ENCODE data around the gene MRPL28. TPM values are rescaled to one million over a fixed set of nuclear protein-coding genes. Genes with fewer than 3 reads are reported as not detected.
"Not testable (repeated sequence)": the region's sequence is repeated elsewhere in the genome, so short reads cannot be mapped to it uniquely, and the experiment has no call there.

MRPL28 gene
- total and polyA plus RNA-seq, 2 donors from 2014 or later: 59.1 to 201 TPM

GRCh38 chr16:337437-337836, 32.9 kb downstream of the MRPL28 start:
- no peak for TF ChIP-seq CTCF (IDR thresholded peaks at IDR 0.05; ENCODE audit: borderline replicate concordance, extremely low read depth, insufficient read depth)
- Histone ChIP-seq H3K27ac (ENCODE audit: low read depth in 2 of 2, low read length in 2 of 2) (no peak overlapping the region), H3K36me3 (ENCODE audit: control insufficient read depth in 2 of 3, insufficient read depth in 3 of 3, low read length in 3 of 3) (no peaks in the 10 kb centered on the region), H3K4me3 (ENCODE audit: low read length in 3 of 3) (no peak overlapping the region), H3K9me3 (ENCODE audit: control insufficient read depth in 2 of 3, insufficient read depth in 1 of 3, low read length in 3 of 3) (no peaks in the 10 kb centered on the region), H3K9ac (ENCODE audit: low read length in 3 of 3) (no peak overlapping the region), H3K27me3 (ENCODE audit: control insufficient read depth, insufficient read depth, low read length) (no peaks in the 10 kb centered on the region), H3K4me1 (ENCODE audit: control insufficient read depth in 2 of 3, insufficient read depth in 2 of 3, low read depth in 1 of 3, low read length in 3 of 3) (no peaks in the 10 kb centered on the region)
- no peak for DNase-seq
- FAIRE-seq: no peak
- intact Hi-C loops (cut with DNase I): no loop called here

- Histone ChIP-seq H3K36me3 (ENCODE audit: control insufficient read depth in 2 of 3, insufficient read depth in 3 of 3, low read length in 3 of 3) (no peaks in the 10 kb centered on the region), H3K9ac (ENCODE audit: low read length in 3 of 3) (no peak overlapping the region), H3K4me3 (ENCODE audit: low read length in 3 of 3) (no peak overlapping the region), H3K27me3 (ENCODE audit: control insufficient read depth, insufficient read depth, low read length) (no peaks in the 10 kb centered on the region), H3K27ac (ENCODE audit: low read depth in 2 of 2, low read length in 2 of 2) (no peak overlapping the region), H3K9me3 (ENCODE audit: control insufficient read depth in 2 of 3, insufficient read depth in 1 of 3, low read length in 3 of 3) (no peaks in the 10 kb centered on the region), H3K4me1 (ENCODE audit: control insufficient read depth in 2 of 3, insufficient read depth in 2 of 3, low read depth in 1 of 3, low read length in 3 of 3) (peaks cover 0 to 4% (median 0%) of the 10 kb centered on the region in 3 donors)
- FAIRE-seq: no peak
- TF ChIP-seq CTCF (IDR thresholded peaks at IDR 0.05; ENCODE audit: borderline replicate concordance, extremely low read depth, insufficient read depth): no peak
- intact Hi-C loops (cut with DNase I): no loop called here
- DNase-seq: no peak
These were observed 34.1 kb downstream of the MRPL28 start for GRCh38 chr16:336269-336668.

GRCh38 chr16:334861-335632, 35.3 kb downstream of the MRPL28 start:
- H3K36me3 ChIP-seq (ENCODE audit: control insufficient read depth in 2 of 3, insufficient read depth in 3 of 3, low read length in 3 of 3); H3K9ac ChIP-seq (ENCODE audit: low read length in 3 of 3); intact Hi-C loops (cut with DNase I); H3K4me3 ChIP-seq (ENCODE audit: low read length in 3 of 3); H3K4me1 ChIP-seq (ENCODE audit: control insufficient read depth in 2 of 3, insufficient read depth in 2 of 3, low read depth in 1 of 3, low read length in 3 of 3); H3K9me3 ChIP-seq (ENCODE audit: control insufficient read depth in 2 of 3, insufficient read depth in 1 of 3, low read length in 3 of 3); H3K27me3 ChIP-seq (ENCODE audit: control insufficient read depth, insufficient read depth, low read length); H3K27ac ChIP-seq (ENCODE audit: low read depth in 2 of 2, low read length in 2 of 2); DNase-seq; FAIRE-seq: not testable (repeated sequence)

- H3K27me3 ChIP-seq (ENCODE audit: control insufficient read depth, insufficient read depth, low read length); H3K4me1 ChIP-seq (ENCODE audit: control insufficient read depth in 2 of 3, insufficient read depth in 2 of 3, low read depth in 1 of 3, low read length in 3 of 3); H3K4me3 ChIP-seq (ENCODE audit: low read length in 3 of 3); FAIRE-seq; H3K9me3 ChIP-seq (ENCODE audit: control insufficient read depth in 2 of 3, insufficient read depth in 1 of 3, low read length in 3 of 3); H3K36me3 ChIP-seq (ENCODE audit: control insufficient read depth in 2 of 3, insufficient read depth in 3 of 3, low read length in 3 of 3); H3K27ac ChIP-seq (ENCODE audit: low read depth in 2 of 2, low read length in 2 of 2); intact Hi-C loops (cut with DNase I); H3K9ac ChIP-seq (ENCODE audit: low read length in 3 of 3); DNase-seq: not testable (repeated sequence)
These were observed 36.0 kb downstream of the MRPL28 start for GRCh38 chr16:334164-334832.
